BLaER1 treated with 17β-estradiol and CSF1 and Interleukin-3, amounts not matched to agents 10 nM and 100 nM (cell line): Measurements from ENCODE around the gene UBA6.

Experiments used
- H3K27ac ChIP-seq, 11 experiments: shearing (Covaris generic); formaldehyde crosslinking; 2 replicates each; pipeline ENCODE4 v1.8.1; 2022
- H3K27me3 ChIP-seq, 11 experiments: shearing (Covaris generic); formaldehyde crosslinking; 2 replicates each; pipeline ENCODE4 v1.8.1; 2022
- H3K36me3 ChIP-seq, 11 experiments: shearing (Covaris generic); formaldehyde crosslinking; 2 replicates each; pipeline ENCODE4 v1.8.1; 2022
- H3K4me1 ChIP-seq, 10 experiments: shearing (Covaris generic); formaldehyde crosslinking; 2 replicates each; pipeline ENCODE4 v1.8.1; 2022
- H3K4me2 ChIP-seq, 11 experiments: shearing (Covaris generic); formaldehyde crosslinking; 2 replicates each; pipeline ENCODE4 v1.8.1; 2022
- H3K4me3 ChIP-seq, 10 experiments: shearing (Covaris generic); formaldehyde crosslinking; 2 replicates each; pipeline ENCODE4 v1.8.1; 2022
- H3K9ac ChIP-seq, 11 experiments: shearing (Covaris generic); formaldehyde crosslinking; 2 replicates each; pipeline ENCODE4 v1.8.1; 2022
- H3K9me3 ChIP-seq, 11 experiments: shearing (Covaris generic); formaldehyde crosslinking; replicated peaks in 1 of 11; 2 replicates each; pipeline ENCODE4 v1.8.1; 2022
- H4K20me1 ChIP-seq, 11 experiments: shearing (Covaris generic); formaldehyde crosslinking; 2 replicates each; pipeline ENCODE4 v1.8.1; 2022
- Cebpa-rat ChIP-seq, 11 experiments: shearing (Covaris generic); IDR thresholded peaks; 2 replicates each; pipeline ENCODE4 v1.8.1; 2022

Gene UBA6

DNA sequence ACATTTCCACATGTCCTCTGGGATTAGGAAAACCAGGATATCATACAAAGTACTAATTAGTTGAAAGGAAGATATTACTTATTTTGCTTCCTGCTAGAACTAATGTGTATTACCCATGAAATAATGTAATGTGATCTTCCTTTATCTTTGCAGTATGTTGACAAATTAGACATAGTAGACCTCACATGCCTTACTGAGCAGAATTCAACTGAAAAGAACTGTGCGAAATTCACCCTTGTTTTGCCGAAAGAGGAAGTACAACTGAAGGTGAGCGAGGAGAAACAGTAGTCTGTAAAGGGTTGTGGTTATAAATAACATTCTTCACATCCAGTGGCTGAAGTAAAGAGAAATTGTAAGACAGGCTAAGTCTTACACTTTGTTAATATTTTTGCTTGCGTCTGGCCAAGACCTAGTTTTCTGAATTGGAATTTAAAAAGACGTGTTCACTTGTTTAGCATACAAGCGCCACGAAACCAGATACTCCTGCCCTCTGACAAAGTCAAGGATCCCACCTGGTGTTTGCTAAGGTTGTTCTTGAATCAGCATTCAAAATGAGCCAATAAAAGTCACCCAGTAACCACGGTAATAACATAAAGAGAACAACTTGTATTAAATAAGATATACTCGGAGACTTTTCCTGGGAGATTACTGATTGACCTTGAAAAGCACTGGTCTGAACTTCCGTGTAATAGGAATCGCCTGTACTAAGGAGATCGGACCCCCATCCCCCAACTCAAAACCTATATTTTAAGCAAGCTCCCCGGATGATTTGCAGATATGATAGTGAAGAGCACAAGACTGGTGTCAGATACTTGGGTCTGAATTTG lies 125.5 kb downstream of the UBA6 start:
- Histone ChIP-seq H3K9me3 (0 out of 22 replicates have a peak, but pooled peaks cover 0 to 6% (median 0%) of the 10 kb centered on the region in 11 experiments), H4K20me1 (no peaks in the 10 kb centered on the region), H3K4me1 (peaks cover 7 to 50% (median 20%) of the 10 kb centered on the region in 10 experiments), H3K4me2 (peak overlapping the region; percentile 13 to 65 (median 52)), H3K27me3 (no peaks in the 10 kb centered on the region), H3K36me3 (no peaks in the 10 kb centered on the region), H3K27ac (no peak overlapping the region), H3K4me3 (no peak overlapping the region), H3K9ac (no peak overlapping the region)
- no peak for TF ChIP-seq Cebpa-rat (IDR thresholded peaks at IDR 0.05)

DNA sequence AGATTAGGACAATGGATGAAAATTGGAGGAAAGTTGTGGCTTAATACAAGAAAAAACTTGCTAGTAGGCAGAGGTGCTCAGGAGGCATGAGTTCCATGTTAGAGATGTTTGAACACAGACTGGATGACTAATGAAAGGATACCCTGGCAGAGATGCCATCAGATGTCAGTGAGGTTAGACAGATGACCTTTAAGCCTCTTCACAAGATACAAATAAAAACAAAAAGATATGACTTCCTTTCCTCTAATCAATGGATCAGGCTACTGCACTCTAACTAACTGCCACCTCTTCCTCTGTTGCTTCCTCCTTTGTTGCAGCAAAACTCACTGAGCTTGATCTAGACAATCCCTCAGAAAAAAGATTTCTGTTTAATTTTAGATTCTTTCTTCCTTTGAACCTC lies 127.8 kb downstream of the UBA6 start:
- H3K27me3 ChIP-seq = no peaks in the 10 kb centered on the region
- H4K20me1 ChIP-seq = no peaks in the 10 kb centered on the region
- H3K36me3 ChIP-seq = no peaks in the 10 kb centered on the region
- H3K4me2 ChIP-seq = peak overlapping the region in 5 of 11 experiments; percentile 9 to 49 (median 46); a peak in 8 of 22 replicates
- H3K4me1 ChIP-seq = peaks cover 7 to 49% (median 20%) of the 10 kb centered on the region in 10 experiments
- no peak overlapping the region for H3K27ac ChIP-seq
- no peaks in the 10 kb centered on the region for H3K9me3 ChIP-seq
- H3K4me3 ChIP-seq = no peak overlapping the region
- H3K9ac ChIP-seq = no peak overlapping the region
- no peak for TF ChIP-seq Cebpa-rat (IDR thresholded peaks at IDR 0.05)

DNA sequence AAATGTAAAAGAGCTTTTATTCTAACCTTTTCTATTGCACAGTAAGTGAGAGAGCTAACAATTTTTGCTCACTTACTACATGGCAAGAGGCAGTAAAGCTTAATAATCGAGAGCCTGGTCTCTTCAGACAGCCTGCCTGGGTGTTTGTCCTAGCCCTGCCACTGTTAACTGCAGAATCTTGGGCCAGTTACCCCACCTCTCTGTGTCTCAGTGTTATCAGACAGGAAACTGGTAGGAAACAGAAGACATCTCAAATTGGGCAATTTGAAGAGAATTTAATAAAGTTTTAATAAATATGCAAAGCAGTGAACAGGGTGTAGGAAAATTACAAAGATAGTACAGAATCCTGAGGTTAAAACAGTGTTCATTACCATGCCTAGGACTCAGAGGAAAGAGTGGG lies 129.0 kb downstream of the UBA6 start:
- H3K36me3 ChIP-seq = no peaks in the 10 kb centered on the region
- H3K4me2 ChIP-seq = no peak overlapping the region; a peak in 1 of 22 replicates
- H3K4me3 ChIP-seq = no peak overlapping the region
- H3K9ac ChIP-seq = no peak overlapping the region
- no peaks in the 10 kb centered on the region for H4K20me1 ChIP-seq
- H3K27me3 ChIP-seq = no peaks in the 10 kb centered on the region
- H3K27ac ChIP-seq = no peak overlapping the region
- peaks cover 7 to 40% (median 18%) of the 10 kb centered on the region in 10 experiments for H3K4me1 ChIP-seq
- TF ChIP-seq Cebpa-rat (IDR thresholded peaks at IDR 0.05) = no peak
- no peaks in the 10 kb centered on the region for H3K9me3 ChIP-seq

DNA sequence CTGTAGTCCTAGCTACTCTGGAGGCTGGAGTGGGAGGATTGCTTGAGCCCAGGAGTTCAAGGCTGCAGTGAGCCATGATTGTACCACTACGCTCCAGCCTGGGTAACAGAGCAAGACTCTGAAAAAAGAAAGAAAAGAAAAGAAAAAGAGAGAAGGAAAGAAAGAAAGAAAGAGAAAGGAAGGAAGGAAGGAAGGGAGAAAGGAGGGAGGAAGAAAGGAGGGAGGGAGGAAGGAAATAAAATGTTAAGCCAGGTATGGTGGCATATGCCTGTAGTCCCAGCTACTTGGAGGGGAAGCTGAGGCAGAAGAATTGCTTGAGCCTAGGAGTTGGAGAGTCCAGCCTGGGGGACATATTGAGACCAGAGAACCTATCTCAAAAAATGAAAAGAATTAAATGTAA lies 130.4 kb downstream of the UBA6 start:
- peaks cover 5 to 25% (median 9%) of the 10 kb centered on the region in 10 experiments for H3K4me1 ChIP-seq
- no peaks in the 10 kb centered on the region for H3K27me3 ChIP-seq
- no peaks in the 10 kb centered on the region for H3K36me3 ChIP-seq
- no peak overlapping the region for H3K4me2 ChIP-seq
- H3K9me3 ChIP-seq = no peaks in the 10 kb centered on the region
- no peaks in the 10 kb centered on the region for H4K20me1 ChIP-seq
- H3K9ac ChIP-seq = no peak overlapping the region
- H3K27ac ChIP-seq = no peak overlapping the region
- no peak for TF ChIP-seq Cebpa-rat (IDR thresholded peaks at IDR 0.05)
- no peak overlapping the region for H3K4me3 ChIP-seq

GRCh38 chr4:67568820-67569219 lies 132.1 kb downstream of the UBA6 start:
- TF ChIP-seq Cebpa-rat (IDR thresholded peaks at IDR 0.05) = no peak

DNA sequence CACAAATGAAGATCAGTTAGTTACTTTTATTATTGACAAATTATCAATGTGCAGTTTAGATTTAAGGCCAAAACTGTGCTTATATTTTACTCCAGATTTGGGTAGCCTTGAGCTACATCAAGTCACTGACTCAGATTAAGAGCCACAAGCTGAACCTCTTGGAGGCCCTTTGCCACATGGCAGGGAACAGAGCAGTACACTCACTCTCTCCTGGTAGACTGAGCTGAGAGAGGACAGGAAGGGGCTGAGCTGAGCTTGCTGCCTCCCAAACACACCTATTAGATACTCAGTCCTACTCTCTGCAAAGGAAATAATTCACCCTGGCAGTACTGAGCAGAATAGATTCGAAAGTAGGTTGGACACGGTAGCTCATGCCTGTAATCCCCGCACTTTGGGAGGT lies 134.6 kb downstream of the UBA6 start:
- Histone ChIP-seq H4K20me1 (no peaks in the 10 kb centered on the region), H3K4me1 (no peaks in the 10 kb centered on the region), H3K27me3 (no peaks in the 10 kb centered on the region), H3K36me3 (no peaks in the 10 kb centered on the region), H3K27ac (no peak overlapping the region), H3K9ac (no peak overlapping the region), H3K4me2 (no peak overlapping the region), H3K9me3 (no peaks in the 10 kb centered on the region), H3K4me3 (no peak overlapping the region)
- no peak for TF ChIP-seq Cebpa-rat (IDR thresholded peaks at IDR 0.05)

More at GRCh38 chr4:67568820-67569219, 132.1 kb downstream of the UBA6 start:
- no peaks in the 10 kb centered on the region for H3K36me3 ChIP-seq
- no peaks in the 10 kb centered on the region for H3K27me3 ChIP-seq
- no peaks in the 10 kb centered on the region for H4K20me1 ChIP-seq
- H3K27ac ChIP-seq = no peak overlapping the region
- peaks cover 0 to 13% (median 3%) of the 10 kb centered on the region in 10 experiments; a peak in 8 of 20 replicates for H3K4me1 ChIP-seq
- no peak overlapping the region for H3K4me3 ChIP-seq
- H3K4me2 ChIP-seq = no peak overlapping the region
- H3K9me3 ChIP-seq = no peaks in the 10 kb centered on the region
- H3K9ac ChIP-seq = no peak overlapping the region

GRCh38 chr4:67565284-67565683 lies 135.7 kb downstream of the UBA6 start:
- H3K4me2 ChIP-seq = no peak overlapping the region

More at GRCh38 chr4:67565284-67565683, 135.7 kb downstream of the UBA6 start:
- no peak overlapping the region for H3K4me3 ChIP-seq
- H3K4me1 ChIP-seq = no peaks in the 10 kb centered on the region
- H4K20me1 ChIP-seq = no peaks in the 10 kb centered on the region
- H3K27me3 ChIP-seq = no peaks in the 10 kb centered on the region
- H3K9me3 ChIP-seq = no peaks in the 10 kb centered on the region
- H3K27ac ChIP-seq = no peak overlapping the region
- TF ChIP-seq Cebpa-rat (IDR thresholded peaks at IDR 0.05) = no peak
- H3K9ac ChIP-seq = no peak overlapping the region
- H3K36me3 ChIP-seq = no peaks in the 10 kb centered on the region
